Type B pancreatic cell (in vitro differentiated cells): Measurements from ENCODE around the gene RIMBP2. TPM values are rescaled to one million over a fixed set of nuclear protein-coding genes. Genes with fewer than 3 reads are reported as not detected.

Source experiments
- DNase-seq: peaks from one replicate; pipeline ENCODE4 v3.0.0; 2021; ENCODE audit warnings: mixed read lengths; ENCODE audit not compliant: unreplicated experiment; ENCODE audit errors: extremely low spot score
- H3K27ac Mint-ChIP-seq: 2 replicates; pipeline ENCODE4 v1.8.0; 2021; ENCODE audit warnings: mild to moderate bottlenecking, mixed read lengths
- H3K27me3 Mint-ChIP-seq: 2 replicates; pipeline ENCODE4 v1.8.0; 2021; ENCODE audit warnings: mixed read lengths
- H3K36me3 Mint-ChIP-seq: 2 replicates; pipeline ENCODE4 v1.8.0; 2021; ENCODE audit warnings: mixed read lengths
- H3K4me1 Mint-ChIP-seq: one replicate; pipeline ENCODE4 v1.8.0; 2021; ENCODE audit warnings: mixed read lengths; ENCODE audit not compliant: unreplicated experiment
- H3K4me3 Mint-ChIP-seq: 2 replicates; pipeline ENCODE4 v1.8.0; 2021; ENCODE audit warnings: mild to moderate bottlenecking, mixed read lengths
- H3K9me3 Mint-ChIP-seq: 2 replicates; pipeline ENCODE4 v1.8.0; 2021; ENCODE audit warnings: mixed read lengths
- CTCF ChIP-seq: fragments of 200-600 bp; sonication (generic); conservative IDR thresholded peaks from 2 replicates; pipeline ENCODE4 v1.5.0; 2021; ENCODE audit warnings: antibody characterized with exemption, mild to moderate bottlenecking
- total RNA-seq: library from RNA; stranded (reverse); gene quantifications from 2 replicates; pipeline ENCODE4 v1.2.1, GENCODE V29; 2021; ENCODE audit warnings: low replicate concordance

The RIMBP2 gene
- total RNA-seq, 1 donor from 2014 or later = 23.7 TPM

GRCh38 chr12:130614530-130614905 lies 101.6 kb downstream of the RIMBP2 start:
- Mint-ChIP-seq H3K27me3 (no peaks in the 10 kb centered on the region), H3K27ac (no peak overlapping the region), H3K4me1 (no peaks in the 10 kb centered on the region), H3K9me3 (no peaks in the 10 kb centered on the region), H3K4me3 (no peak overlapping the region), H3K36me3 (no peaks in the 10 kb centered on the region)
- TF ChIP-seq CTCF = no peak
- no peak for DNase-seq

GRCh38 chr12:130613831-130614529 lies 102.1 kb downstream of the RIMBP2 start:
- Mint-ChIP-seq H3K27me3 (no peaks in the 10 kb centered on the region), H3K36me3 (no peaks in the 10 kb centered on the region), H3K9me3 (no peaks in the 10 kb centered on the region), H3K4me3 (no peak overlapping the region), H3K27ac (no peak overlapping the region), H3K4me1 (no peaks in the 10 kb centered on the region)
- TF ChIP-seq CTCF = no peak
- DNase-seq = peak; percentile 47

- Mint-ChIP-seq H3K27ac (no peak overlapping the region), H3K4me3 (no peak overlapping the region), H3K4me1 (no peaks in the 10 kb centered on the region), H3K36me3 (no peaks in the 10 kb centered on the region), H3K27me3 (no peaks in the 10 kb centered on the region), H3K9me3 (no peaks in the 10 kb centered on the region)
- TF ChIP-seq CTCF = no peak
- no peak for DNase-seq
Observed at GRCh38 chr12:130613131-130613530, 103.0 kb downstream of the RIMBP2 start.

- Mint-ChIP-seq H3K27me3 (no peaks in the 10 kb centered on the region), H3K9me3 (no peaks in the 10 kb centered on the region), H3K4me3 (no peak overlapping the region), H3K27ac (no peak overlapping the region), H3K4me1 (no peaks in the 10 kb centered on the region), H3K36me3 (no peaks in the 10 kb centered on the region)
- peak; percentile 50 for DNase-seq
- no peak for TF ChIP-seq CTCF
Observed at GRCh38 chr12:130611026-130611905, 104.8 kb downstream of the RIMBP2 start.

GRCh38 chr12:130609966-130610365 lies 106.1 kb downstream of the RIMBP2 start:
- peak; percentile 61 for DNase-seq
- TF ChIP-seq CTCF = no peak
- H3K36me3 Mint-ChIP-seq = no peaks in the 10 kb centered on the region
- no peak overlapping the region for H3K27ac Mint-ChIP-seq
- H3K4me1 Mint-ChIP-seq = no peaks in the 10 kb centered on the region
- H3K27me3 Mint-ChIP-seq = no peaks in the 10 kb centered on the region
- no peaks in the 10 kb centered on the region for H3K9me3 Mint-ChIP-seq
- H3K4me3 Mint-ChIP-seq = no peak overlapping the region
